ENCODE results near the gene HMGB2.

- TF ChIP-seq GATA3 (IDR thresholded peaks at IDR 0.05; ENCODE audit: low read depth, low read length) (no peak), GATA2 (IDR thresholded peaks at IDR 0.05; ENCODE audit: low read depth, low read length) (no peak)
Measured at GRCh38 chr4:173311368-173311767, 22.8 kb downstream of the HMGB2 start.

Measured in SH-SY5Y (cell line).